ENCODE results near the gene C17orf107.
A peak's percentile ranks its signal among the peaks of the same experiment; 100 is the strongest.

- TF ChIP-seq CTCF (IDR thresholded peaks at IDR 0.05) = peak; percentile 75
- TF ChIP-seq EZH2 (IDR thresholded peaks at IDR 0.05) = no peak
Measured at GRCh38 chr17:4903051-4903818, 3.9 kb downstream of the C17orf107 start, which contains the start of gene CHRNE.
